ENCODE data around the gene SERGEF.

Gene SERGEF

GRCh38 chr11:17750013-17750800 is 262.6 kb downstream of the SERGEF start:
- no peak overlapping the region for H3K4me3 ChIP-seq (ENCODE audit: low read depth in 1 of 2, low read length in 1 of 2)
- H3K27me3 ChIP-seq: peaks cover 17% of the 10 kb centered on the region
- no peaks in the 10 kb centered on the region for H3K9me3 ChIP-seq
- no peaks in the 10 kb centered on the region for H3K36me3 ChIP-seq
- no peak overlapping the region for H3K27ac ChIP-seq
- no peaks in the 10 kb centered on the region for H3K4me1 ChIP-seq (ENCODE audit: control insufficient read depth in 1 of 2, insufficient read depth in 1 of 2, low read depth in 1 of 2, low read length in 1 of 2)
- no peak for TF ChIP-seq CTCF (IDR thresholded peaks at IDR 0.05)

- no peaks in the 10 kb centered on the region for H3K4me1 ChIP-seq (ENCODE audit: control insufficient read depth in 1 of 2, insufficient read depth in 1 of 2, low read depth in 1 of 2, low read length in 1 of 2)
- H3K27me3 ChIP-seq: peaks cover 12% of the 10 kb centered on the region
- no peaks in the 10 kb centered on the region for H3K9me3 ChIP-seq
- no peak overlapping the region for H3K4me3 ChIP-seq (ENCODE audit: low read depth in 1 of 2, low read length in 1 of 2)
- TF ChIP-seq CTCF (IDR thresholded peaks at IDR 0.05): no peak
- no peak overlapping the region for H3K27ac ChIP-seq
- no peaks in the 10 kb centered on the region for H3K36me3 ChIP-seq
Observed at GRCh38 chr11:17748761-17749721, 263.8 kb downstream of the SERGEF start.

GRCh38 chr11:17748044-17748443 is 264.8 kb downstream of the SERGEF start:
- no peaks in the 10 kb centered on the region for H3K9me3 ChIP-seq
- H3K27ac ChIP-seq: no peak overlapping the region
- H3K36me3 ChIP-seq: no peaks in the 10 kb centered on the region
- no peak overlapping the region for H3K4me3 ChIP-seq (ENCODE audit: low read depth in 1 of 2, low read length in 1 of 2)
- H3K27me3 ChIP-seq: peaks cover 12% of the 10 kb centered on the region
- no peak for TF ChIP-seq CTCF (IDR thresholded peaks at IDR 0.05)
- H3K4me1 ChIP-seq (ENCODE audit: control insufficient read depth in 1 of 2, insufficient read depth in 1 of 2, low read depth in 1 of 2, low read length in 1 of 2): no peaks in the 10 kb centered on the region

- Histone ChIP-seq H3K27ac (no peak overlapping the region), H3K27me3 (peaks cover 12% of the 10 kb centered on the region), H3K4me3 (ENCODE audit: low read depth in 1 of 2, low read length in 1 of 2) (no peak overlapping the region), H3K9me3 (no peaks in the 10 kb centered on the region), H3K4me1 (ENCODE audit: control insufficient read depth in 1 of 2, insufficient read depth in 1 of 2, low read depth in 1 of 2, low read length in 1 of 2) (no peaks in the 10 kb centered on the region), H3K36me3 (no peaks in the 10 kb centered on the region)
- no peak for TF ChIP-seq CTCF (IDR thresholded peaks at IDR 0.05)
Observed at GRCh38 chr11:17747131-17747955, 265.5 kb downstream of the SERGEF start.

GRCh38 chr11:17746096-17746495 is 266.8 kb downstream of the SERGEF start:
- H3K4me1 ChIP-seq (ENCODE audit: control insufficient read depth in 1 of 2, insufficient read depth in 1 of 2, low read depth in 1 of 2, low read length in 1 of 2): no peaks in the 10 kb centered on the region
- H3K9me3 ChIP-seq: no peaks in the 10 kb centered on the region
- no peak overlapping the region for H3K4me3 ChIP-seq (ENCODE audit: low read depth in 1 of 2, low read length in 1 of 2)
- H3K27me3 ChIP-seq: peaks cover 7% of the 10 kb centered on the region
- no peak for TF ChIP-seq CTCF (IDR thresholded peaks at IDR 0.05)
- no peaks in the 10 kb centered on the region for H3K36me3 ChIP-seq
- H3K27ac ChIP-seq: no peak overlapping the region
